ENCODE measurements around the gene B3GAT1. TPM values are rescaled to one million over a fixed set of nuclear protein-coding genes. Genes with fewer than 3 reads are reported as not detected.

Gene B3GAT1
- total RNA-seq, 1 donor from 2014 or later = 1.9 TPM

GRCh38 chr11:134341805-134342571, 70.1 kb downstream of the B3GAT1 start:
- Histone ChIP-seq H3K4me3 (ENCODE audit: insufficient read depth, low read depth, low read length) (no peak overlapping the region), H3K4me1 (ENCODE audit: insufficient read depth, low read length) (no peaks in the 10 kb centered on the region), H4K20me1 (ENCODE audit: insufficient read depth, low read length) (no peaks in the 10 kb centered on the region), H3K27me3 (ENCODE audit: insufficient read depth, low read length) (no peaks in the 10 kb centered on the region), H3K27ac (ENCODE audit: low read depth, low read length) (no peak overlapping the region), H3K9me3 (ENCODE audit: insufficient read depth, low read depth, low read length) (no peaks in the 10 kb centered on the region), H3K36me3 (ENCODE audit: insufficient read depth, low read length) (no peaks in the 10 kb centered on the region), H3K4me2 (ENCODE audit: low read length) (no peak overlapping the region), H2AFZ (ENCODE audit: low read depth, low read length) (no peak overlapping the region), H3K9ac (ENCODE audit: low read length) (no peak overlapping the region), H3K79me2 (ENCODE audit: insufficient read depth, low read length) (no peaks in the 10 kb centered on the region)
- Mint-ChIP-seq H3K9me3 (ENCODE audit: unreplicated experiment) (no peaks in the 10 kb centered on the region), H3K27ac (ENCODE audit: unreplicated experiment) (no peak overlapping the region), H3K27me3 (ENCODE audit: low read depth, unreplicated experiment) (peaks cover 24% of the 10 kb centered on the region), H3K4me3 (ENCODE audit: unreplicated experiment) (no peak overlapping the region), H3K4me1 (ENCODE audit: low read depth, unreplicated experiment) (peaks cover 7% of the 10 kb centered on the region), H3K36me3 (ENCODE audit: low read depth, unreplicated experiment) (no peaks in the 10 kb centered on the region)
- no peak for FAIRE-seq
- TF ChIP-seq EZH2 (IDR thresholded peaks at IDR 0.05; ENCODE audit: insufficient read depth, low read length) (no peak), CTCF (IDR thresholded peaks at IDR 0.05; ENCODE audit: insufficient read depth, low read depth, low read length) (no peak)
- DNase-seq (ENCODE audit: low read depth) = no peak

GRCh38 chr11:134340354-134340964, 71.6 kb downstream of the B3GAT1 start:
- Mint-ChIP-seq H3K4me1 (ENCODE audit: low read depth, unreplicated experiment) (peaks cover 7% of the 10 kb centered on the region), H3K9me3 (ENCODE audit: unreplicated experiment) (no peaks in the 10 kb centered on the region), H3K4me3 (ENCODE audit: unreplicated experiment) (no peak overlapping the region), H3K27me3 (ENCODE audit: low read depth, unreplicated experiment) (peaks cover 25% of the 10 kb centered on the region), H3K36me3 (ENCODE audit: low read depth, unreplicated experiment) (no peaks in the 10 kb centered on the region), H3K27ac (ENCODE audit: unreplicated experiment) (no peak overlapping the region)
- Histone ChIP-seq H3K79me2 (ENCODE audit: insufficient read depth, low read length) (no peaks in the 10 kb centered on the region), H3K4me2 (ENCODE audit: low read length) (no peak overlapping the region), H4K20me1 (ENCODE audit: insufficient read depth, low read length) (no peaks in the 10 kb centered on the region), H3K9ac (ENCODE audit: low read length) (no peak overlapping the region), H3K4me1 (ENCODE audit: insufficient read depth, low read length) (no peaks in the 10 kb centered on the region), H2AFZ (ENCODE audit: low read depth, low read length) (no peak overlapping the region), H3K4me3 (ENCODE audit: insufficient read depth, low read depth, low read length) (no peak overlapping the region), H3K9me3 (ENCODE audit: insufficient read depth, low read depth, low read length) (no peaks in the 10 kb centered on the region), H3K27ac (ENCODE audit: low read depth, low read length) (no peak overlapping the region), H3K27me3 (ENCODE audit: insufficient read depth, low read length) (no peaks in the 10 kb centered on the region), H3K36me3 (ENCODE audit: insufficient read depth, low read length) (no peaks in the 10 kb centered on the region)
- FAIRE-seq (no peak), DNase-seq (ENCODE audit: low read depth) (no peak)
- TF ChIP-seq CTCF (IDR thresholded peaks at IDR 0.05; ENCODE audit: insufficient read depth, low read depth, low read length) (no peak), EZH2 (IDR thresholded peaks at IDR 0.05; ENCODE audit: insufficient read depth, low read length) (no peak)

DNA sequence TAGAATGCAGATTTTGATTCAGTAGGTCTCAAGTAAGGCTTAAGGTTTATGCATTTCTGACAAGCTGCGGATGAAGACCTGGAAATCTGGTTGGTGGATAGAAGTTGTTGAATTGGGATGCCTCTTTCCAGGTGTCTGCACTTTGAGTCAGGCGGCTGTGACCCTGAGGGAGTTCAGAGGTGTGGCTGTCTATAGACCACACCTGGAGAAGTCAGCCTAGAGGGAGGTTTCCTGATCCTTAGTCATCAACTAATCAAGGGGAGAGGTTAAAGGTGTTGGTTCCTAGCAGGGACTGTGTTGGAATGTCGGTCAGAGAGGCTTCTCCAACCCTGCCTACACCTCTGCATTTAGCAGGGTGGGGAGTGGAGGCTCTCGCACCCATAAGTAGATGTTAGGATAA, 72.3 kb downstream of the B3GAT1 start:
- DNase-seq (ENCODE audit: low read depth) (no peak), FAIRE-seq (no peak)
- H3K36me3 ChIP-seq (ENCODE audit: insufficient read depth, low read length) = no peaks in the 10 kb centered on the region
- Mint-ChIP-seq H3K27me3 (ENCODE audit: low read depth, unreplicated experiment) (peaks cover 25% of the 10 kb centered on the region), H3K4me1 (ENCODE audit: low read depth, unreplicated experiment) (peaks cover 7% of the 10 kb centered on the region), H3K27ac (ENCODE audit: unreplicated experiment) (no peak overlapping the region), H3K9me3 (ENCODE audit: unreplicated experiment) (no peaks in the 10 kb centered on the region), H3K4me3 (ENCODE audit: unreplicated experiment) (no peak overlapping the region), H3K36me3 (ENCODE audit: low read depth, unreplicated experiment) (no peaks in the 10 kb centered on the region)
- no peak overlapping the region for H3K4me3 ChIP-seq (ENCODE audit: insufficient read depth, low read depth, low read length)
- H4K20me1 ChIP-seq (ENCODE audit: insufficient read depth, low read length) = no peaks in the 10 kb centered on the region
- H3K9me3 ChIP-seq (ENCODE audit: insufficient read depth, low read depth, low read length) = no peaks in the 10 kb centered on the region
- H3K79me2 ChIP-seq (ENCODE audit: insufficient read depth, low read length) = no peaks in the 10 kb centered on the region
- H3K4me2 ChIP-seq (ENCODE audit: low read length) = no peak overlapping the region
- TF ChIP-seq EZH2 (IDR thresholded peaks at IDR 0.05; ENCODE audit: insufficient read depth, low read length) = no peak
- no peak for TF ChIP-seq CTCF (IDR thresholded peaks at IDR 0.05; ENCODE audit: insufficient read depth, low read depth, low read length)
- H3K9ac ChIP-seq (ENCODE audit: low read length) = no peak overlapping the region
- no peaks in the 10 kb centered on the region for H3K27me3 ChIP-seq (ENCODE audit: insufficient read depth, low read length)
- no peak overlapping the region for H2AFZ ChIP-seq (ENCODE audit: low read depth, low read length)
- H3K4me1 ChIP-seq (ENCODE audit: insufficient read depth, low read length) = no peaks in the 10 kb centered on the region
- H3K27ac ChIP-seq (ENCODE audit: low read depth, low read length) = no peak overlapping the region
